ENCODE measurements around the gene SORCS2.

Gene SORCS2

GRCh38 chr4:7672601-7673000 lies 480.3 kb downstream of the SORCS2 start:
- no peak for DNase-seq (ENCODE audit: low read depth)

GRCh38 chr4:7673121-7673520 lies 480.8 kb downstream of the SORCS2 start:
- peak; percentile 63 for DNase-seq (ENCODE audit: low read depth)

GRCh38 chr4:7674706-7675105 lies 482.4 kb downstream of the SORCS2 start:
- no peak for DNase-seq (ENCODE audit: low read depth)

- no peak for DNase-seq (ENCODE audit: low read depth)
Observed at GRCh38 chr4:7675136-7675535, 482.8 kb downstream of the SORCS2 start.

- DNase-seq (ENCODE audit: low read depth), result no peak
Observed at GRCh38 chr4:7675612-7676320, 483.4 kb downstream of the SORCS2 start.

- no peak for DNase-seq (ENCODE audit: low read depth)
Observed at GRCh38 chr4:7676398-7676922, 484.1 kb downstream of the SORCS2 start.

- DNase-seq (ENCODE audit: low read depth), result no peak
Observed at GRCh38 chr4:7677086-7677485, 484.7 kb downstream of the SORCS2 start.

- DNase-seq (ENCODE audit: low read depth), result no peak
Observed at GRCh38 chr4:7677799-7678301, 485.5 kb downstream of the SORCS2 start.

GRCh38 chr4:7678318-7678852 lies 486.0 kb downstream of the SORCS2 start:
- no peak for DNase-seq (ENCODE audit: low read depth)

- no peak for DNase-seq (ENCODE audit: low read depth)
Observed at GRCh38 chr4:7679406-7680040, 487.2 kb downstream of the SORCS2 start.

GRCh38 chr4:7680106-7680505 lies 487.8 kb downstream of the SORCS2 start:
- no peak for DNase-seq (ENCODE audit: low read depth)

GRCh38 chr4:7680731-7681130 lies 488.4 kb downstream of the SORCS2 start:
- peak; percentile 56 for DNase-seq (ENCODE audit: low read depth)

- DNase-seq (ENCODE audit: low read depth), result no peak
Observed at GRCh38 chr4:7683126-7683703, 490.9 kb downstream of the SORCS2 start.

GRCh38 chr4:7684294-7684693 lies 492.0 kb downstream of the SORCS2 start:
- DNase-seq (ENCODE audit: low read depth), result no peak

- no peak for DNase-seq (ENCODE audit: low read depth)
Observed at GRCh38 chr4:7686070-7686870, 493.9 kb downstream of the SORCS2 start.

- no peak for DNase-seq (ENCODE audit: low read depth)
Observed at GRCh38 chr4:7687006-7687405, 494.7 kb downstream of the SORCS2 start.

- DNase-seq (ENCODE audit: low read depth), result no peak
Observed at GRCh38 chr4:7687796-7688195, 495.5 kb downstream of the SORCS2 start.

- no peak for DNase-seq (ENCODE audit: low read depth)
Observed at GRCh38 chr4:7689773-7690693, 497.7 kb downstream of the SORCS2 start.

- DNase-seq (ENCODE audit: low read depth), result no peak
Observed at GRCh38 chr4:7691061-7691460, 498.7 kb downstream of the SORCS2 start.

GRCh38 chr4:7691982-7692381 lies 499.6 kb downstream of the SORCS2 start:
- DNase-seq (ENCODE audit: low read depth), result no peak

All from amniotic epithelial cell (primary cell).